GM21737 (cell line): ENCODE measurements around the gene NOS3.
A peak's percentile ranks its signal among the peaks of the same experiment; 100 is the strongest.

Experiments
- ATAC-seq: cut with Tn5 transposase; IDR thresholded peaks from one replicate; pipeline ENCODE4 v1.9.1; 2021; ENCODE audit warnings: mild to moderate bottlenecking, moderate library complexity; ENCODE audit not compliant: unreplicated experiment

NOS3 gene

GRCh38 chr7:150951521-150951920 lies 39.3 kb upstream of the NOS3 start:
- ATAC-seq, result no peak

- ATAC-seq, result no peak
Measured at GRCh38 chr7:150952331-150953050, 38.3 kb upstream of the NOS3 start.

GRCh38 chr7:150953061-150953997 lies 37.5 kb upstream of the NOS3 start:
- no peak for ATAC-seq

- ATAC-seq, result no peak
Measured at GRCh38 chr7:150954201-150954985, 36.4 kb upstream of the NOS3 start.

- no peak for ATAC-seq
Measured at GRCh38 chr7:150954986-150955518, 35.8 kb upstream of the NOS3 start.

GRCh38 chr7:150955519-150956394 lies 35.1 kb upstream of the NOS3 start:
- no peak for ATAC-seq

GRCh38 chr7:150956395-150957132 lies 34.3 kb upstream of the NOS3 start:
- ATAC-seq, result no peak

- ATAC-seq, result no peak
Measured at GRCh38 chr7:150957133-150958020, 33.4 kb upstream of the NOS3 start.

GRCh38 chr7:150958062-150958552 lies 32.7 kb upstream of the NOS3 start:
- ATAC-seq, result no peak

- no peak for ATAC-seq
Measured at GRCh38 chr7:150958597-150958996, 32.2 kb upstream of the NOS3 start.

GRCh38 chr7:150959081-150959480 lies 31.7 kb upstream of the NOS3 start:
- no peak for ATAC-seq

GRCh38 chr7:150959739-150960734 lies 30.8 kb upstream of the NOS3 start:
- no peak for ATAC-seq

- no peak for ATAC-seq
Measured at GRCh38 chr7:150961510-150962289, 29.1 kb upstream of the NOS3 start.

- ATAC-seq, result no peak
Measured at GRCh38 chr7:150962290-150962552, 28.6 kb upstream of the NOS3 start.

GRCh38 chr7:150962553-150963399 lies 28.0 kb upstream of the NOS3 start:
- peak; percentile 72 for ATAC-seq
